Loucy (cell line): ENCODE results near the gene YAF2.

Experiments
- H2AFZ ChIP-seq: fragments of 200-600 bp; sonication (generic); 2 replicates; pipeline ENCODE4 v1.6.0; 2016; ENCODE audit warnings: antibody characterized with exemption, mild to moderate bottlenecking, low read length, moderate library complexity
- H3F3A ChIP-seq: fragments of 200-600 bp; 2 replicates; pipeline ENCODE4 v1.6.0; 2016; ENCODE audit warnings: antibody characterized with exemption, low read depth, mild to moderate bottlenecking
- H3K27me3 ChIP-seq: fragments of 200-600 bp; sonication (generic); 2 replicates; pipeline ENCODE4 v1.6.1; 2014; ENCODE audit warnings: low read length, mild to moderate bottlenecking; ENCODE audit not compliant: insufficient read depth, poor library complexity, severe bottlenecking
- H3K36me3 ChIP-seq: fragments of 200-600 bp; sonication (generic); 2 replicates; pipeline ENCODE4 v1.6.1; 2016; ENCODE audit warnings: low read length; ENCODE audit not compliant: insufficient read depth
- H3K4me1 ChIP-seq: fragments of 200-600 bp; sonication (generic); 2 replicates; pipeline ENCODE4 v1.5.1; 2014; ENCODE audit warnings: low read length, mild to moderate bottlenecking; ENCODE audit not compliant: insufficient read depth, poor library complexity, severe bottlenecking
- H3K4me2 ChIP-seq: fragments of 200-600 bp; sonication (generic); 2 replicates; pipeline ENCODE4 v1.6.0; 2014; ENCODE audit warnings: antibody characterized with exemption, low read length, low read depth, mild to moderate bottlenecking; ENCODE audit not compliant: poor library complexity, severe bottlenecking
- H3K4me3 ChIP-seq: fragments of 200-600 bp; sonication (generic); 2 replicates; pipeline ENCODE4 v1.5.1; 2014; ENCODE audit warnings: low read length, mild to moderate bottlenecking, mixed read lengths; ENCODE audit not compliant: poor library complexity, severe bottlenecking
- H3K79me2 ChIP-seq: fragments of 200-600 bp; sonication (generic); 2 replicates; pipeline ENCODE4 v1.6.1; 2014; ENCODE audit warnings: low read length; ENCODE audit not compliant: insufficient read depth
- H3K9ac ChIP-seq: fragments of 200-600 bp; sonication (generic); 2 replicates; pipeline ENCODE4 v1.6.0; 2014; ENCODE audit warnings: mild to moderate bottlenecking, low read depth, low read length, moderate library complexity; ENCODE audit not compliant: poor library complexity, severe bottlenecking
- H3K9me2 ChIP-seq: fragments of 200-600 bp; sonication (generic); replicated peaks from 2 replicates; pipeline ENCODE4 v1.6.1; 2016; ENCODE audit warnings: low read depth, low read length, mixed read lengths
- H3K9me3 ChIP-seq: fragments of 200-600 bp; sonication (generic); 2 replicates; pipeline ENCODE4 v1.6.1; 2014; ENCODE audit warnings: mild to moderate bottlenecking, antibody characterized with exemption, low read length, low read depth; ENCODE audit not compliant: insufficient read depth
- H4K20me1 ChIP-seq: fragments of 200-600 bp; sonication (generic); 2 replicates; pipeline ENCODE4 v1.6.0; 2014; ENCODE audit warnings: antibody characterized with exemption, low read length, mild to moderate bottlenecking; ENCODE audit not compliant: insufficient read depth, poor library complexity, severe bottlenecking
- CTCF ChIP-seq: fragments of 200-600 bp; sonication (generic); conservative IDR thresholded peaks from 2 replicates; pipeline ENCODE4 v1.5.1; 2014; ENCODE audit warnings: mild to moderate bottlenecking, antibody characterized with exemption, low read length
- EZH2phosphoT487 ChIP-seq: fragments of 200-600 bp; IDR thresholded peaks from 2 replicates; pipeline ENCODE4 v1.6.1; 2018; ENCODE audit warnings: antibody characterized with exemption, mild to moderate bottlenecking, moderate library complexity, borderline replicate concordance

Gene YAF2

GRCh38 chr12:42129595-42130204 lies 108.3 kb downstream of the YAF2 start:
- Histone ChIP-seq H3K4me3 (no peak overlapping the region), H4K20me1 (peaks cover 47% of the 10 kb centered on the region), H3K9ac (no peak overlapping the region), H3K4me1 (peaks cover 23% of the 10 kb centered on the region), H3F3A (no peaks in the 10 kb centered on the region), H3K36me3 (no peaks in the 10 kb centered on the region), H3K9me3 (no peaks in the 10 kb centered on the region), H2AFZ (no peak overlapping the region), H3K4me2 (no peak overlapping the region), H3K9me2 (no peaks in the 10 kb centered on the region), H3K27me3 (no peaks in the 10 kb centered on the region), H3K79me2 (peaks cover 91% of the 10 kb centered on the region)
- TF ChIP-seq EZH2phosphoT487 (no peak), CTCF (peak; percentile 76)

GRCh38 chr12:42128888-42129287 lies 109.2 kb downstream of the YAF2 start:
- H4K20me1 ChIP-seq, result peaks cover 47% of the 10 kb centered on the region
- H3F3A ChIP-seq, result no peaks in the 10 kb centered on the region
- H3K4me1 ChIP-seq, result peaks cover 23% of the 10 kb centered on the region
- H3K79me2 ChIP-seq, result peaks cover 88% of the 10 kb centered on the region
- no peak for TF ChIP-seq CTCF
- H2AFZ ChIP-seq, result no peak overlapping the region
- no peak overlapping the region for H3K4me2 ChIP-seq
- no peaks in the 10 kb centered on the region for H3K9me2 ChIP-seq
- no peaks in the 10 kb centered on the region for H3K9me3 ChIP-seq
- no peaks in the 10 kb centered on the region for H3K27me3 ChIP-seq
- no peak overlapping the region for H3K9ac ChIP-seq
- no peaks in the 10 kb centered on the region for H3K36me3 ChIP-seq
- no peak overlapping the region for H3K4me3 ChIP-seq

GRCh38 chr12:42128327-42128726 lies 109.7 kb downstream of the YAF2 start:
- Histone ChIP-seq H4K20me1 (peaks cover 47% of the 10 kb centered on the region), H3K27me3 (no peaks in the 10 kb centered on the region), H3K4me2 (no peak overlapping the region), H3F3A (no peaks in the 10 kb centered on the region), H3K4me3 (no peak overlapping the region), H3K79me2 (peaks cover 88% of the 10 kb centered on the region), H3K9me2 (no peaks in the 10 kb centered on the region), H3K36me3 (no peaks in the 10 kb centered on the region), H3K9ac (no peak overlapping the region), H3K9me3 (no peaks in the 10 kb centered on the region), H3K4me1 (peaks cover 23% of the 10 kb centered on the region), H2AFZ (no peak overlapping the region)
- TF ChIP-seq CTCF, result no peak
- TF ChIP-seq EZH2phosphoT487, result no peak
